T-helper 17 cell (primary cell): ENCODE data around the gene USP49. TPM values are rescaled to one million over a fixed set of nuclear protein-coding genes. Genes with fewer than 3 reads are reported as not detected.
A peak's percentile ranks its signal among the peaks of the same experiment; 100 is the strongest.

Experiments used
- ATAC-seq: fragments of 150-1000 bp; cut with Tn5 transposase; 2 replicates; pipeline ENCODE4 v1.10.0; 2021; ENCODE audit warnings: mild to moderate bottlenecking, moderate library complexity
- DNase-seq, 3 donors: peaks; one replicate each; pipeline versions ENCODE4 v3.0.0 to v3.0.0-alpha.2; 2020 to 2021
- H3K9me3 ChIP-seq: one replicate; pipeline ENCODE4 v1.7.0; 2013; ENCODE audit warnings: low read length, mild to moderate bottlenecking; ENCODE audit not compliant: control insufficient read depth, poor library complexity, severe bottlenecking
- H3K27ac Mint-ChIP-seq: one replicate; pipeline ENCODE4 v1.8.0; 2022; ENCODE audit warnings: mild to moderate bottlenecking, moderate library complexity, mixed read lengths
- H3K27me3 Mint-ChIP-seq: one replicate; pipeline ENCODE4 v1.8.0; 2022; ENCODE audit warnings: mixed read lengths
- H3K36me3 Mint-ChIP-seq: one replicate; pipeline ENCODE4 v1.8.0; 2022; ENCODE audit warnings: low read depth, mixed read lengths
- H3K4me1 Mint-ChIP-seq: one replicate; pipeline ENCODE4 v1.8.0; 2022; ENCODE audit warnings: mild to moderate bottlenecking, mixed read lengths
- H3K4me3 Mint-ChIP-seq: one replicate; pipeline ENCODE4 v1.8.0; 2022; ENCODE audit warnings: mild to moderate bottlenecking, moderate library complexity, mixed read lengths
- total RNA-seq, 4 donors: library from RNA in 2 of 4; stranded (reverse) in 2 of 4; gene quantifications; one replicate each; pipeline ENCODE4 v1.2.3 and lab custom pipeline; 2022 to 2026

USP49 gene
- total RNA-seq, 2 donors from 2014 or later = 1.7 to 2.1 TPM

DNA sequence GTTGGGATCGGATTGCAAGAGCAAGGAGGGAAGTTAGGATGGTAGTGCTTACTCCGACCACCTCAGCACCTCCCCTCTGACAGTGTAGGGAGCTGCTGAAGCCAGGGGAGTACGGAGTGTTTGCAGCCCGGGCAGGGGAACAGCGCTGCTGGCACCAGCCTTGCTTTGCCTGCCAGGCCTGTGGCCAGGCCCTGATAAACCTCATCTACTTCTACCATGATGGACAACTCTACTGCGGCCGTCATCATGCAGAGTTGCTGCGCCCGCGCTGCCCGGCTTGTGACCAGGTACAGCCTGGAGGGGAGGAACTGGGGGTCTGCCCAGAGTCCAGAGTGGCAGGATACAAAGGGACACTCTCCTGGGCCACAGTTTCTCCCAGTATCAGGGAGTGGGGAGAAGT lies 109.9 kb downstream of the USP49 start:
- Mint-ChIP-seq H3K27me3 (peaks cover 5% of the 10 kb centered on the region), H3K4me1 (peaks cover 14% of the 10 kb centered on the region), H3K27ac (no peak overlapping the region), H3K4me3 (peak overlapping the region; percentile 94), H3K36me3 (peaks cover 3% of the 10 kb centered on the region)
- no peaks in the 10 kb centered on the region for H3K9me3 ChIP-seq
- ATAC-seq = no peak
- no peak for DNase-seq

DNA sequence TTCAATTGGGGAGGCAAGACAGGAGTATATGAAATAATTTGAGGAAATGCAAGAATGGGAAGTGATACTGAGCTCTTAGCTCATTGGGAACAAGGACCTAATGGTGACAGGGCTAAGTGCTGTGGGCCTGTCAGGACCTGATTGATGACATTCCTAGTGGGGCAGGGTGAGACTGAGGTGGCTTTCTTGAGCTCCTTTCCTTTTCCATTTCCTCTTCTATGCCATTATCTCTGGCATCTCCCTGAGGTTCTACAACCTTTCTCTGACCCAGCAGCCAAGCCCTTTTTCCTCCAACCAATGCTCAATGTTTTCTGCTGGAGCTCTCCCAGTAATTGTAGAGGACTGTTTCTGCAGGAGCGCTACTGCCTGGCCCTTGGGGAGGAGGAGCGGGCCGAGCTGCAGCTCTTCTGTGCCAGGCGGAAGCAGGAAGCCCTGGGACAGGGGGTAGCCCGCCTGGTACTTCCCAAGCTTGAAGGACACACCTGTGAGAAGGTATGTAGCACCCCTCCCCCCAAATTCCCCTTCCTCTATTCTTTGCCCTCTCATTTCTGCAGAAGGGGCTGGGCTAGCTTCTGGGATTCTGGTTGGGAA lies 110.5 kb downstream of the USP49 start:
- H3K27ac Mint-ChIP-seq = no peak overlapping the region

DNA sequence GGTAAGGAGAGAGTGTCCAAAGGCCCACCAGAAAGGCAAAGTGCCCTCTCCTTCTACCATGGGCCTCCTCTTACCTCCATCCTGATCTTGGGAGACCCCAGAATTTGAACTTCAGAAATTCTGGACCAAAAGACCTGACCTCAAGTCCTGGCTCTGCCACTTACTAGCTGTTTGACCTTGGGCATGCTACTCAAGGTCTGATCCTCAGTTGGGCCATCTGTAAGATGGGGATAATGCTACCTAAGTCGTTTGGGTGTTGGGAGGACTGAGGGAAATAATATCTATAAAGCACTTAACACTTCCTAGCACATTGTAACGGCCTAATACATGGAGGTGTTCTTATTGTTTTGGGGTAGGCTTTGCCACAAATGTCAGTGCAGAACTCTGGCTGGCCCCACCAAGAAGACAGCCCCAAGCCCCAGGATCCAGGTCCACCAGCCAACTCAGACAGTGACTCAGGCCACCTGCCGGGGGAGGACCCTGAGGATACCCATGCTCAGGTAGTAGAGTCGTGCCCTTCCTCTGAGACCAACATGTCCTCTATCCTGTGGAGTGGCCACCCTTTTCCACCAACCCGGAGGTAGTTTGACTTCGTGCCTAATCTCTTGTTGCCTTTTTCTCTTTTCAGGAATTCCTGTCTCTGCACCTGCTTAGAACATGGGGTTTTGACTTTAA lies 111.9 kb downstream of the USP49 start:
- H3K9me3 ChIP-seq = no peaks in the 10 kb centered on the region
- Mint-ChIP-seq H3K4me1 (peaks cover 19% of the 10 kb centered on the region), H3K27ac (no peak overlapping the region), H3K27me3 (peaks cover 5% of the 10 kb centered on the region), H3K36me3 (no peaks in the 10 kb centered on the region), H3K4me3 (no peak overlapping the region)
- no peak for ATAC-seq
- no peak for DNase-seq

More for the DNA sequence above, 110.5 kb downstream of the USP49 start:
- peaks cover 13% of the 10 kb centered on the region for H3K4me1 Mint-ChIP-seq
- H3K4me3 Mint-ChIP-seq = peak overlapping the region; percentile 94
- no peaks in the 10 kb centered on the region for H3K9me3 ChIP-seq
- no peaks in the 10 kb centered on the region for H3K36me3 Mint-ChIP-seq
- peaks cover 5% of the 10 kb centered on the region for H3K27me3 Mint-ChIP-seq
- DNase-seq (no peak), ATAC-seq (no peak)

DNA sequence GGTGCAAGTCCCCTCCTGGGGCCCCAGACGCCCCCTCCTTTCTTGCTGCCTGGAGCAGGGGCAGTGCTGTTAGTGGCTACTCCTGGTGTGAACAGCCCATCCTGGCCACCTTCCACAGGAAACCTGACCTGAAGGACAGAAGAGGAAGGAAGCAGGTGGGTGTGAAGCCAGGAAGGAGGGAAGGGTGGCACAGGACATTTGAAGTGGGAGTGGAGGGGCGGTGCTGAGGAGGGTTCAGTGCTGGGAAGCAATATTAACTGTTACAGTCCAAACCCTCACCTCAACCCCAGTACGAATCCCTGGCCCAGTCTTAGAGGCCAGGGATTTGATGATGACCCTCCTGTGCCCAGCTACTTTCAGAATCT lies 113.8 kb downstream of the USP49 start:
- Mint-ChIP-seq H3K27ac (no peak overlapping the region), H3K4me3 (peak overlapping the region; percentile 82), H3K27me3 (peaks cover 5% of the 10 kb centered on the region)

DNA sequence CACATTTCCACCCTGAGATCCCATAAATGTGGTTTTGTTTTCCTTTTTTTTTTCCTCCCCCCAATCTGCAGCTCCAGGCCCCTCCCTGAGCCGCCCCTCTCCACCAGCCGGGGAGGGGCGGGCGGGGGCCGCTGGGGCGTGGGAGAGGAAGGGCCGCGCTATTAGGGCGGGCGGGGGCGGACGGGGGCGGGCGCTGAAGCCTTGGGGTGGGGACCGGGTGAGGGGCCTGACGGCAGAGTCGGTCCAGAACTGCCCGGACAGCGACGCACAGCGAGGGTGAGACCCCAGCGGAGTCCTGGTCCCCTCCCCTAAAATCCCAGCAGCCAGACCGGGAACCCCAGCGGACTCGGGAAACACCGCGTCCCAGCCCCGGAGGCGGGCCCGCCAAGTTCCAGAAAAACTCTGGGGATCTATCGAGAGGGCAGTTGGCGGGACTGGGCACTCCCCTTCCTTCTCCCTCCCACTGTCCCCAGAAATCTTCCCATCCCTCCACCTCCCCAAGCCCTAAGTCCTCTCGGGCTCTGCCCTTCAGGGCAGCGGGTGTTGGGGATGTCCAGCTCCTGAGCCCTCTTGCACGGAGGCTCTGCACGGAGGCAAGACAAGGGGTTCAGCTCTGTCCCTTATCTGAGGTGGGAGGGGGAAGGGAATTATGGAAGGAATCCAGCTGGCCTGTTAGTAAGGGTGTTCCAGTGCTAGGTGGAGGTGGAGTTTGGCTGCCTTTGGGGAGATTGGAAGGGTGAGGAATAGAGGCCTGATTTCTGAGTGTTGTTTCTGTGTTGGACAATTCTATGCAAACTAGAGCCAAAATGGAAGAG lies 114.4 kb downstream of the USP49 start, which contains the start of gene PRICKLE4:
Gene PRICKLE4, plus strand, starts transcription at position 232 of the 815 bp plus-strand sequence. CDS start 2,692 bp downstream, outside the sequence.
- ATAC-seq (no peak), DNase-seq (no peak)
- Mint-ChIP-seq H3K27ac (no peak within 1 kb of the TSS), H3K4me3 (peak within 1 kb of the TSS; percentile 94), H3K27me3 (peaks cover 5% of the 10 kb centered on the region), H3K36me3 (no peaks in the 10 kb centered on the region), H3K4me1 (peaks cover 19% of the 10 kb centered on the region)
- no peaks in the 10 kb centered on the region for H3K9me3 ChIP-seq

More for the DNA sequence above, 113.8 kb downstream of the USP49 start:
- no peak for ATAC-seq
- no peaks in the 10 kb centered on the region for H3K9me3 ChIP-seq
- peaks cover 19% of the 10 kb centered on the region for H3K4me1 Mint-ChIP-seq
- no peaks in the 10 kb centered on the region for H3K36me3 Mint-ChIP-seq
- DNase-seq = no peak

DNA sequence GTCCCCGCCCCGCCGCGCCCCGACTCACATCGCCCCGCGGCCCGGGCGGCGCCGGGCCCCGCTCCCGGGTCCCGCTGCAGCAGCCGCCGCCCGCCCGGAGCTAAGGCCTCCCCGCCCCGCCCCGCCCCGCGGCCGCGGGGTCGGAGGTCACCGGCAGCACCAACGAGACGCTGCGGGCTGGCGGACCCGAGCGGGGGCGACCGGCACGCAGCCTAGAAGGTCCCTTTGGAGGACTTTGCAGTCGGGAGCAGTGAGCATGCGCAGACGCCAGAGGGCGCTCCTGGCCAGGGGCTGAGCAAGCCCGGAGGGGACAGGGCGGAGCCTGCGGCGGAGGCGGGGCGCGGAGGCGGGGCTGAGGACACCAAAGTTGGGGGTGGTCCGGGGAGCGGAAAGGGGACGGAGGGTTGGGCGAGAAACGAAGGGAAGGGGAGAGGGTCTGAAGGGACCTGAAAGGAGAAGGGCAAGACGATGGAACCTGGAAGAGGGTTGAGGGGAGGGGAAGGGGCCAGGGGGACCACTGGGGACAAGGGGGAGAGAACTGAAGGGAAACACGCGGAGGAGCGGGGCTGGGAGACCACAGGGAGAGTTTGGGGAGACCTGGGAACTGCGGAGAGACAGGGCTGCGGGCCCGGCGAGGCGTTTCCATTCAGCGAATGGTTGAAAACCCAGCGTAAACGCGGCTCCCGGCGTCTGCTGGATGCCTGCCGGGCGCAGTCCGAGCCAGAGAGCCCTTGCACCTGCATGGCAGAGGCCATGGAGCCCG lies 115.2 kb downstream of the USP49 start, which contains the start of gene FRS3:
Gene FRS3, minus strand, starts transcription at position 113 of the 763 bp plus-strand sequence. CDS start 2,913 bp downstream, outside the sequence.
- ATAC-seq (peak; percentile 97), DNase-seq (peak; percentile 99 to 100 (median 99))
- Mint-ChIP-seq H3K4me3 (peak within 1 kb of the TSS; percentile 94), H3K27ac (peak within 1 kb of the TSS; percentile 61), H3K4me1 (peaks cover 17% of the 10 kb centered on the region), H3K27me3 (peaks cover 5% of the 10 kb centered on the region), H3K36me3 (no peaks in the 10 kb centered on the region)
- H3K9me3 ChIP-seq = no peaks in the 10 kb centered on the region

DNA sequence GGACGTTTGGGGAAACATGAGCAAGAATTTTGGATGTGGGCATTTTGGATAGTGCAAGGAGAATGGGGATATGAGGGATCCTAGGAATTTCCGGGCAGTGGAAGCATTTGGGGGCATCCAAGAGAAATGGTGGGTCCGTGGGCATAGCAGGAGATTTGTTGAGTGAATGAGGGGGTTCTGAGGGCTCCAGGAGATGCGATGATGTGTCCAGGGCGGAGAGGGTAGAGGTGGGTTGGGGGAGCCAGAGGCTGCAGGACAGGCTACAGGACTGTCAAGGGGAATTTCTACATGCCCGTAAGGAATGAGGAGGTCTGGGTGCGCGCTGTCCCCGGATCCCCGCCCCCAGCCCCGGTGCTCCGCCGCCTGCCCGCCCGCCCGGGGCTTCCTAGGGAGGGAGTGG lies 115.8 kb downstream of the USP49 start:
- no peaks in the 10 kb centered on the region for H3K9me3 ChIP-seq
- ATAC-seq = no peak
- H3K27me3 Mint-ChIP-seq = peaks cover 5% of the 10 kb centered on the region
- no peaks in the 10 kb centered on the region for H3K36me3 Mint-ChIP-seq
- peak overlapping the region; percentile 91 for H3K4me3 Mint-ChIP-seq
- peak overlapping the region; percentile 61 for H3K27ac Mint-ChIP-seq
- H3K4me1 Mint-ChIP-seq = peaks cover 15% of the 10 kb centered on the region
- no peak for DNase-seq

DNA sequence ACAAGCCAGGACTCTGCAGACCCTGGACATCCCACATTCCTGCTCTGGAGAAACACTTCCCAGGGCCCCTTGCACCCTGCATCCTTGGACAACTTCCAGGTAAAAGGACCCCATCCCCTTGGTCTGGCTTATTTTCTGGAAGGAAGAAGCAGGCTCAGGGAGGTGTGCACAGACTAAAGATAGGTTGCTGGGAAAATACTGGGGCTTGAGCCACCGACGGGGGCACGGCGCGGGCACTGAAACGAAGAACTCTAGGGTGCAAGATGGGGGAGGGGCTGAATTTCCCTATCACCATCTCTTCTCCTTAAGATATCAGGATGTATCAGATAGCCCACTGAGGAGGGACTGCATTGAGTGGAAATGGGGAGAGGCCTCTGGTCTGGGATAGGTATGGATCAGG lies 116.3 kb downstream of the USP49 start:
- no peak for ATAC-seq
- no peaks in the 10 kb centered on the region for H3K9me3 ChIP-seq
- Mint-ChIP-seq H3K27ac (peak overlapping the region; percentile 61), H3K4me3 (peak overlapping the region; percentile 91), H3K36me3 (peaks cover 2% of the 10 kb centered on the region), H3K27me3 (peaks cover 5% of the 10 kb centered on the region), H3K4me1 (peaks cover 14% of the 10 kb centered on the region)
- no peak for DNase-seq

DNA sequence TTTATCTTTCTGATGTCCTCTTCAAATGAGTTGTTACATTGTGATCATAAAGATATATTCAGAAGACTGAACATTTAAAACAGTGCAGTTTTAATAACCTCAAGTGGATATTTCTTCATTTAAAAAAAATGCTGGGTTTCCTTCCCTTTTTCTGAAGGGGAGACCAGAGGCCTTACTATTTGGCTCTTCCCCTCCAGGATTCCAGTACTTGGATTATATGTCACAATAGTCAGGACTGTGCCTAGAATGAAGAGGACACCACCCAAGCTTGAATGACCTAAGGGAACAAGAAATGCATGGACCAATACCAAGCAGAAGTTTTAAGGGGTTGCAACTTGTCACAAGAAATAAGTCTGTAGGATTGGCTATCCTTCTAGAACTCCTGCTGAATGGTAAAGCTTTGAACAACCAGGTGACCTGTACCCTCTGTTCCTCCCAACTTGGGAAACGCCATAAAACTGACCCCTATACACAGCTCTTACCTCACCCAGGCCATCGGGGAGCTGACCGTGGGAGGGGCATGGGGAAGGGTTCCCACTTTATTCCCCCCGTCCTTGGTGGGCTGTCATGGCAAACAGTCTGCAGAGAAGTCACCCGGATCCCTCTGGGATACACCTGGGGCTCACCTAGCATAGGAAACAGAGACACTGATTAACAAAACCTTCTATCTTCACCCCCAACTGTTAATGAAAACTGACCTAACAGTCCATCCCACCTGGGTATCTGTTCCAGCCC lies 117.5 kb downstream of the USP49 start:
- H3K4me1 Mint-ChIP-seq = peaks cover 14% of the 10 kb centered on the region
- peak overlapping the region; percentile 61 for H3K4me3 Mint-ChIP-seq
- peaks cover 5% of the 10 kb centered on the region for H3K27me3 Mint-ChIP-seq
- H3K9me3 ChIP-seq = no peaks in the 10 kb centered on the region
- no peak for ATAC-seq
- peaks cover 2% of the 10 kb centered on the region for H3K36me3 Mint-ChIP-seq
- H3K27ac Mint-ChIP-seq = peak overlapping the region; percentile 34
- DNase-seq = no peak

DNA sequence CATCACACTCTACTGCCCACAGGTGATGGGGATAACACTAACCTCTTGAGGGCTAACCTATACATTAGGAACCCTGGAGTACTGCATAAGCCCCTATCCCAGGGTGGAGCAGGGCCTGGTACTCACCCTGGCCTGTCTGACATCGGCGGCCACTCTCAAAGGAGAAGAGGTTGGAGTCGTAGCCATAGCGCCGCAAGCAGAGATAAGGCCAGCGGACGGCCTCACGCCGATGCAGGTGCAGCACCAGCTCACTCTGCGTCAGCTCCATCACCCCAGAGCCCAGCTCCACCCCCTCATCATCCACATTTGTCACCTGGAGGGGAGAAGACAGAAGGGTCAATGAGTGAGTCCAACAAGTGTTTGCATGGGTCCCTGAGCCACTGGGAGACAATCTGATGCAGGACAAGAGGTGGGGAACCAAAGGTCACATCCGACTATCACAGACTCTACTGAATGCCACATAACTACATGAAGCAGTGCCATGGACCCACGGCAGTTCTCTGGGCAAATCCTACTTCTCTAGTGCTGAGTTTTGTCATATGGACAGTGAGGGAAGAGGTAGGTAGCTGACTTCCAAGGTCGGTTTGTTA lies 119.8 kb downstream of the USP49 start:
- Mint-ChIP-seq H3K36me3 (peaks cover 4% of the 10 kb centered on the region), H3K4me1 (peaks cover 8% of the 10 kb centered on the region), H3K27me3 (no peaks in the 10 kb centered on the region), H3K4me3 (no peak overlapping the region), H3K27ac (no peak overlapping the region)
- DNase-seq (no peak), ATAC-seq (no peak)
- H3K9me3 ChIP-seq = no peaks in the 10 kb centered on the region

DNA sequence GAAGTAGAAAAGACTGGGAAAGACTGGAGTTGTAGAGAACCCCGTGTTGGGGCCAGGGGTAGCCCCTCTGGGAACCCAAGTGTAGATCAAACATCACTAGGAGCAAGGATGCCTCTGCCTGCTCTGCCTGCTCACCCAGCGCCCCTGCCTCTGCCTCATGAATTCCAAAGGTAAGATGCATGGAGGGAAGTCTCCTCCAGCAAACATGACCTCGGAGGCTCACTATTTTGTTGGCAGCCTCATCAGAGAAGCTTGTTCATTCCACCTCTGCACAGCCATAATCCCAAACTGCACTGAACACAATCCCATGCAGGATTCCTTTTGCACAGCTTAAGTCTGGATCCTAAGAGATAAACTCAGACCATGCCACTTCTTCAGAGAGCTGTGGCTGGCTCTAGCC lies 120.3 kb downstream of the USP49 start:
- Mint-ChIP-seq H3K27me3 (no peaks in the 10 kb centered on the region), H3K4me1 (peaks cover 6% of the 10 kb centered on the region), H3K27ac (no peak overlapping the region), H3K4me3 (no peak overlapping the region), H3K36me3 (peaks cover 4% of the 10 kb centered on the region)
- no peaks in the 10 kb centered on the region for H3K9me3 ChIP-seq
- ATAC-seq = no peak
- no peak for DNase-seq
